DOHH2 (cell line): ENCODE data around the gene ANGPTL5.

ENCODE experiments used
- H3F3A ChIP-seq: fragments of 200-600 bp; sonication (generic), shearing (Covaris generic); 2 replicates; pipeline ENCODE4 v1.6.0; 2016; ENCODE audit warnings: antibody characterized with exemption, mild to moderate bottlenecking; ENCODE audit not compliant: control insufficient read depth, insufficient read depth
- H3K27ac ChIP-seq: fragments of 200-600 bp; sonication (generic); 2 replicates; pipeline ENCODE4 v1.5.1; 2014; ENCODE audit warnings: low read depth, mild to moderate bottlenecking, low read length, moderate library complexity
- H3K27me3 ChIP-seq: fragments of 200-600 bp; sonication (generic); 2 replicates; pipeline ENCODE4 v1.6.1; 2014; ENCODE audit warnings: mild to moderate bottlenecking, low read length, mixed read lengths; ENCODE audit not compliant: control insufficient read depth
- H3K36me3 ChIP-seq: fragments of 200-600 bp; sonication (generic); 2 replicates; pipeline ENCODE4 v1.6.1; 2014; ENCODE audit warnings: mild to moderate bottlenecking, low read length, moderate library complexity, mixed read lengths; ENCODE audit not compliant: control insufficient read depth
- H3K4me1 ChIP-seq: fragments of 200-600 bp; sonication (generic); 2 replicates; pipeline ENCODE4 v1.6.1; 2014; ENCODE audit warnings: mild to moderate bottlenecking, low read length, mixed read lengths; ENCODE audit not compliant: control insufficient read depth
- H3K4me2 ChIP-seq: fragments of 200-600 bp; sonication (generic); 2 replicates; pipeline ENCODE4 v1.6.0; 2014; ENCODE audit warnings: mild to moderate bottlenecking, low read length, moderate library complexity
- H3K4me3 ChIP-seq: fragments of 200-600 bp; sonication (generic); 2 replicates; pipeline ENCODE4 v1.5.1; 2014; ENCODE audit warnings: mild to moderate bottlenecking, low read length, mixed read lengths
- H3K79me2 ChIP-seq: fragments of 200-600 bp; sonication (generic); 2 replicates; pipeline ENCODE4 v1.6.1; 2014; ENCODE audit warnings: mild to moderate bottlenecking, low read length, mixed read lengths; ENCODE audit not compliant: control insufficient read depth
- H3K9me2 ChIP-seq: fragments of 200-600 bp; sonication (generic); replicated peaks from 2 replicates; pipeline ENCODE4 v1.6.1; 2014; ENCODE audit warnings: mild to moderate bottlenecking, low read length, mixed read lengths; ENCODE audit not compliant: control insufficient read depth
- H3K9me3 ChIP-seq: fragments of 200-600 bp; sonication (generic); 2 replicates; pipeline ENCODE4 v1.6.1; 2014; ENCODE audit warnings: antibody characterized with exemption, low read length, mixed read lengths; ENCODE audit not compliant: control insufficient read depth, insufficient read depth
- H4K20me1 ChIP-seq: fragments of 200-600 bp; sonication (generic); 2 replicates; pipeline ENCODE4 v1.6.0; 2014; ENCODE audit warnings: low read depth, mild to moderate bottlenecking, antibody characterized with exemption, low read length, moderate library complexity; ENCODE audit not compliant: control insufficient read depth, insufficient read depth
- EZH2phosphoT487 ChIP-seq: fragments of 200-600 bp; sonication (generic); IDR thresholded peaks from 2 replicates; pipeline ENCODE4 v1.6.1; 2017; ENCODE audit warnings: borderline replicate concordance, mild to moderate bottlenecking, antibody characterized with exemption, low read length, moderate library complexity, mixed read lengths
- TF ChIP-seq, protein P1 (sequence below): fragments of 200-600 bp; sonication (generic); IDR thresholded peaks from one replicate; pipeline ENCODE4 v1.5.1; 2014; ENCODE audit warnings: antibody characterized with exemption, mild to moderate bottlenecking, low read depth, low read length; ENCODE audit not compliant: poor library complexity, severe bottlenecking

The ANGPTL5 gene

DNA sequence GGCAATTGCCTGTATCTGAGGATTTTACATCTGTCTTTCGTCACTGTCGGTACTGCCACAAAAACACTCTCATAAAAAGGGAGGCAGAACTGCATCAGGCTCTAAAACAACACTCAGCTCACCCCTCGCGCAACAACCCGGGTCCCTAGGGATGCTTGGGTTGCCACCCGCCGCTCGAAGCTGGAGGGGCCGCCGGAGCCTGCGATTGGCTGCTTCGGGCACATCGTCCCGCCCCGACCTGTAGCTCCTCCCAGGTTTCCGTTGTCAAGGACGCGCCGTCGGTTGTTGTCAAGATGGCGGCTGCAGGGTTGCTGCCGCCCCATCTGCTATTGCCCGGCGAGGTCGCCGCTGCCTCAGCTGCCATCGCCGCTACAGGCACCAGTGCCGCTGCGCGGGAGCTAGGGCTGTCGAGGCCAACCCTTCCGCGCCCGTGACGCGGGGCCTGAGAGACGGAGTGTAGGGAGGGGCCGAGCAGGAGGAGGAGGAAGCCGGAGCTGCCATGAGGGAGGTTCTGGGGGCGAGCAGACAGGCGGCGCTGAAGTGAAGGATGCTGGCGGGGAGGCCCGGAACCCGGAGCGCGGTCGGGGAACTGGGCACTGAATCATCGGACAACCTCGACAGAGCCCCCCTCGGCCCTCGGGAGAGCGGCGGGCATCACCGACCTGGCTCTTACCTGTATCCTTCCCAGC, 1.4 kb downstream of the ANGPTL5 start, which contains the start of gene CEP126:
CEP126 (plus strand) TSS at position 273 of the 689 bp plus-strand sequence; CDS start at position 548, 275 bp downstream.
- H3K27me3 ChIP-seq, result no peaks in the 10 kb centered on the region
- H3K36me3 ChIP-seq, result no peaks in the 10 kb centered on the region; the same call in 1 of the 2 replicates
- TF ChIP-seq EZH2phosphoT487, result no peak
- TF ChIP-seq, protein P1, sequence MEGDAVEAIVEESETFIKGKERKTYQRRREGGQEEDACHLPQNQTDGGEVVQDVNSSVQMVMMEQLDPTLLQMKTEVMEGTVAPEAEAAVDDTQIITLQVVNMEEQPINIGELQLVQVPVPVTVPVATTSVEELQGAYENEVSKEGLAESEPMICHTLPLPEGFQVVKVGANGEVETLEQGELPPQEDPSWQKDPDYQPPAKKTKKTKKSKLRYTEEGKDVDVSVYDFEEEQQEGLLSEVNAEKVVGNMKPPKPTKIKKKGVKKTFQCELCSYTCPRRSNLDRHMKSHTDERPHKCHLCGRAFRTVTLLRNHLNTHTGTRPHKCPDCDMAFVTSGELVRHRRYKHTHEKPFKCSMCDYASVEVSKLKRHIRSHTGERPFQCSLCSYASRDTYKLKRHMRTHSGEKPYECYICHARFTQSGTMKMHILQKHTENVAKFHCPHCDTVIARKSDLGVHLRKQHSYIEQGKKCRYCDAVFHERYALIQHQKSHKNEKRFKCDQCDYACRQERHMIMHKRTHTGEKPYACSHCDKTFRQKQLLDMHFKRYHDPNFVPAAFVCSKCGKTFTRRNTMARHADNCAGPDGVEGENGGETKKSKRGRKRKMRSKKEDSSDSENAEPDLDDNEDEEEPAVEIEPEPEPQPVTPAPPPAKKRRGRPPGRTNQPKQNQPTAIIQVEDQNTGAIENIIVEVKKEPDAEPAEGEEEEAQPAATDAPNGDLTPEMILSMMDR, result peak; percentile 52
- peak within 1 kb of the TSS; percentile 81 for H3K4me2 ChIP-seq
- no peaks in the 10 kb centered on the region for H3K9me2 ChIP-seq
- H3K4me3 ChIP-seq, result peak within 1 kb of the TSS; percentile 87
- peak within 1 kb of the TSS; percentile 75 for H3K27ac ChIP-seq
- H3F3A ChIP-seq, result peaks cover 7% of the 10 kb centered on the region; the same call in 1 of the 2 replicates
- H3K4me1 ChIP-seq, result peaks cover 23% of the 10 kb centered on the region
- no peaks in the 10 kb centered on the region for H4K20me1 ChIP-seq
- H3K9me3 ChIP-seq, result no peaks in the 10 kb centered on the region
- no peaks in the 10 kb centered on the region for H3K79me2 ChIP-seq

GRCh38 chr11:101914341-101914737, 2.0 kb downstream of the ANGPTL5 start:
- H3K27ac ChIP-seq, result no peak overlapping the region
- H3F3A ChIP-seq, result peaks cover 3% of the 10 kb centered on the region; the same call in 1 of the 2 replicates
- no peaks in the 10 kb centered on the region for H4K20me1 ChIP-seq
- peak overlapping the region; percentile 87 for H3K4me3 ChIP-seq
- peaks cover 23% of the 10 kb centered on the region for H3K4me1 ChIP-seq
- H3K4me2 ChIP-seq, result peak overlapping the region; percentile 81
- H3K36me3 ChIP-seq, result no peaks in the 10 kb centered on the region; the same call in 1 of the 2 replicates
- H3K9me3 ChIP-seq, result no peaks in the 10 kb centered on the region
- H3K27me3 ChIP-seq, result no peaks in the 10 kb centered on the region
- no peaks in the 10 kb centered on the region for H3K79me2 ChIP-seq
- no peaks in the 10 kb centered on the region for H3K9me2 ChIP-seq
- TF ChIP-seq EZH2phosphoT487, result no peak
- TF ChIP-seq, protein P1, result no peak

GRCh38 chr11:101913656-101914055, 2.7 kb downstream of the ANGPTL5 start:
- Histone ChIP-seq H3K4me1 (peaks cover 23% of the 10 kb centered on the region), H3K27me3 (no peaks in the 10 kb centered on the region), H3K4me3 (no peak overlapping the region), H3K9me2 (no peaks in the 10 kb centered on the region), H3K4me2 (no peak overlapping the region), H3K9me3 (no peaks in the 10 kb centered on the region), H3K36me3 (no peaks in the 10 kb centered on the region; the same call in 1 of the 2 replicates), H3K27ac (no peak overlapping the region), H3K79me2 (no peaks in the 10 kb centered on the region), H3F3A (peaks cover 3% of the 10 kb centered on the region; the same call in 1 of the 2 replicates), H4K20me1 (no peaks in the 10 kb centered on the region)
- TF ChIP-seq, protein P1, result no peak
- TF ChIP-seq EZH2phosphoT487, result no peak
